Uterus (tissue), 2 donors: Measurements from ENCODE around the gene TOB1.

ENCODE experiments used
- CTCF ChIP-seq, 4 experiments: fragments of 200-600 bp in 2 of 4; fragments of 450-650 bp in 2 of 4; sonication (generic) in 2 of 4; IDR thresholded peaks; one replicate each; pipeline ENCODE4 v1.5.1; 2016 to 2019; ENCODE audit warnings: antibody characterized with exemption in 4 of 4, mild to moderate bottlenecking in 2 of 4, moderate library complexity in 1 of 4
- POLR2A ChIP-seq, 2 donors: fragments of 450-650 bp; IDR thresholded peaks; one replicate each; pipeline ENCODE4 v1.6.1; 2016; ENCODE audit warnings: antibody characterized with exemption in 2 of 2, mild to moderate bottlenecking in 1 of 2, moderate library complexity in 1 of 2

GRCh38 chr17:50816271-50816670, 49.9 kb downstream of the TOB1 start:
- no peak for TF ChIP-seq CTCF (IDR thresholded peaks at IDR 0.05)
- no peak for TF ChIP-seq POLR2A (IDR thresholded peaks at IDR 0.05)
